Panc1 (cell line): ENCODE results near the gene CANT1. TPM values are rescaled to one million over a fixed set of nuclear protein-coding genes. Genes with fewer than 3 reads are reported as not detected.

ENCODE experiments used
- ATAC-seq: fragments of 200-7000 bp; cut with Tn5 transposase; 2 replicates; pipeline ENCODE4 v1.9.1; 2020; ENCODE audit warnings: mild to moderate bottlenecking, moderate library complexity
- BruUV-seq: library from RNA; stranded (reverse); fragments of 400-500 nt; replicated peaks from 2 replicates; lab custom pipeline; 2021; lab: Mats Ljungman, UMichigan
- CTCF ChIA-PET: fragments of 300-600 bp; sonication (Branson Sonifier 250); formaldehyde crosslinking; loops from one replicate; lab custom pipeline; 2022; ENCODE audit warnings: antibody characterized with exemption; lab: Charles Lee
- POLR2A ChIA-PET: fragments of 300-600 bp; sonication (Branson Sonifier 250); formaldehyde crosslinking; loops from one replicate; lab custom pipeline; 2022; ENCODE audit warnings: antibody characterized with exemption; lab: Charles Lee
- DNase-seq: peaks from one replicate; pipeline ENCODE4 v3.0.0-alpha.2; 2010; ENCODE audit warnings: low read depth, low spot score
- H3K27ac ChIP-seq: 2 replicates; pipeline ENCODE4 v1.5.1; 2011; ENCODE audit warnings: mild to moderate bottlenecking, low read length, inconsistent platforms
- H3K27me3 ChIP-seq: fragments of 200-500 bp; sonication (Bioruptor generic); 2 replicates; pipeline ENCODE4 v1.6.0; 2014; ENCODE audit warnings: low read length, inconsistent platforms; ENCODE audit not compliant: control insufficient read depth, insufficient read depth
- H3K36me3 ChIP-seq: fragments of 200-500 bp; sonication (Bioruptor generic); 2 replicates; pipeline ENCODE4 v1.5.1; 2014; ENCODE audit warnings: inconsistent platforms, mild to moderate bottlenecking, low read length, moderate library complexity; ENCODE audit not compliant: control insufficient read depth, insufficient read depth
- H3K4me1 ChIP-seq: 2 replicates; pipeline ENCODE4 v1.5.1; 2011; ENCODE audit warnings: inconsistent platforms, mild to moderate bottlenecking, low read length, moderate library complexity; ENCODE audit not compliant: control insufficient read depth, insufficient read depth
- H3K4me3 ChIP-seq, 2 experiments: 2 replicates each; pipeline ENCODE4 v1.5.1; 2011 to 2012; ENCODE audit warnings: low read depth in 2 of 2, low read length in 2 of 2, mild to moderate bottlenecking in 2 of 2, inconsistent platforms in 1 of 2, moderate library complexity in 1 of 2
- H3K9me3 ChIP-seq: fragments of 200-500 bp; sonication (Bioruptor generic); 2 replicates; pipeline ENCODE4 v1.5.1; 2014; ENCODE audit warnings: low read depth, mild to moderate bottlenecking, inconsistent platforms, low read length, moderate library complexity; ENCODE audit not compliant: control insufficient read depth, insufficient read depth
- POLR2AphosphoS5 ChIP-seq: IDR thresholded peaks from 2 replicates; pipeline ENCODE4 v1.6.1; 2012; ENCODE audit warnings: mild to moderate bottlenecking, low read depth, low read length, moderate library complexity
- SIN3A ChIP-seq: IDR thresholded peaks from 2 replicates; pipeline ENCODE4 v1.6.1; 2012; ENCODE audit warnings: low read depth, mild to moderate bottlenecking, low read length, moderate library complexity, borderline replicate concordance; ENCODE audit not compliant: insufficient read depth
- TCF7L2 ChIP-seq: IDR thresholded peaks from 2 replicates; pipeline ENCODE4 v1.6.1; 2011; ENCODE audit warnings: mild to moderate bottlenecking, low read depth, low read length, inconsistent platforms
- in situ Hi-C: cut with HindIII; loops from 2 replicates; pipeline ENCODE4 v1.10.0; 2016; ENCODE audit warnings: low sequenced_read_pairs, low pct_unique_long_range_greater_than_20kb
- intact Hi-C: fragments of 100-400 bp; cut with micrococcal nuclease; formaldehyde crosslinking; loops from one replicate; pipeline ENCODE4 v1.10.0; 2022; ENCODE audit not compliant: unreplicated experiment
- total RNA-seq: library from RNA; stranded (reverse); gene quantifications from one replicate; pipeline ENCODE4 v1.2.1, GENCODE V29; 2021; ENCODE audit not compliant: unreplicated experiment
- TF ChIP-seq, protein P1 (sequence below): fragments of 450-650 bp; IDR thresholded peaks from 2 replicates; pipeline ENCODE4 v1.5.1; 2017; ENCODE audit warnings: mild to moderate bottlenecking
- TF ChIP-seq, protein P2 (sequence below), 2 experiments: IDR thresholded peaks; 2 replicates each; pipeline ENCODE4 v1.6.1; 2011 to 2012; ENCODE audit warnings: low read depth in 2 of 2, control low read depth in 1 of 2, low read length in 1 of 2, mild to moderate bottlenecking in 1 of 2, moderate library complexity in 1 of 2; ENCODE audit not compliant: insufficient read depth in 1 of 2

CANT1 gene
- total RNA-seq, 1 experiment from 2014 or later = 160 TPM

DNA sequence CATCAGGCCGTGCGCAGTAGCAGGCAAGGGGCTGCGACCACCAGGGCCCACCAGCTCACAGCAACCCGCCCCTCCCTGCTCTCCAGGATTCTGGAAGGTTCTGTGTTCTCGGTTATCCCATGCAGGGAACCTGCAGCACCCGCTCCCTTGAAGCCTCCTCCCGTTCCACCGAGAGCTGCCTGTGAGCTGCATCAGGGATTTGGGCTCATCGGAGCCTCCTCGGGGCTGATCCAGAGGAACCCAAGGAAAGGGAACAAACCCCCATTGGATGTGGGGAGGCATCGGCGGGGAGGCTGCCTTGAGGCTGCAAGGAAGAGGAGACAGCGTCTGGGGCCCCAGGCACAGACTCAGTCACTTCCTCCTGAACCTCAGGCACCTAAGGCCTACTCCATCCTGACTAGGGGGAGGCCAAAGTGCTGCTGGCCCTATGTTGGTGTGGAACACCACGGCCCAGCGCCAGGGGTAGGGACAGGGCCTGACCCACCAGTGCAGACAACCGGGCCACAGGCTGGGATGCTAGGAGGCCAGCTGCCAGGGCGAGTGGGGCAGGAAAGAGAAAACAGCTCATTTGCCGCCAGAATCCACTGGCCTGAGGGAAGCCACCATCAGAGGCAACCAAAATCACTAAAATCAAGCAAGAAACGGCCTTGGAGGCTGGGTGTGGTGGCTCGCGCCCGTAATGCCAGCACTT lies 15.4 kb downstream of the CANT1 start:
- ATAC-seq = peak; percentile 22; the same call in 1 of the 2 replicates
- CTCF ChIA-PET = interaction anchor here (0.5 to 0.9 kb wide), 4 partner anchors 14 to 200 kb away, joined by 3 to 14 read pairs (median 4); no protein-coding TSS in a partner anchor
- DNase-seq = no peak
- no peak overlapping the region for H3K4me3 ChIP-seq
- BruUV-seq = no TSS peak
- no peak overlapping the region for H3K27ac ChIP-seq
- TF ChIP-seq, protein P1, sequence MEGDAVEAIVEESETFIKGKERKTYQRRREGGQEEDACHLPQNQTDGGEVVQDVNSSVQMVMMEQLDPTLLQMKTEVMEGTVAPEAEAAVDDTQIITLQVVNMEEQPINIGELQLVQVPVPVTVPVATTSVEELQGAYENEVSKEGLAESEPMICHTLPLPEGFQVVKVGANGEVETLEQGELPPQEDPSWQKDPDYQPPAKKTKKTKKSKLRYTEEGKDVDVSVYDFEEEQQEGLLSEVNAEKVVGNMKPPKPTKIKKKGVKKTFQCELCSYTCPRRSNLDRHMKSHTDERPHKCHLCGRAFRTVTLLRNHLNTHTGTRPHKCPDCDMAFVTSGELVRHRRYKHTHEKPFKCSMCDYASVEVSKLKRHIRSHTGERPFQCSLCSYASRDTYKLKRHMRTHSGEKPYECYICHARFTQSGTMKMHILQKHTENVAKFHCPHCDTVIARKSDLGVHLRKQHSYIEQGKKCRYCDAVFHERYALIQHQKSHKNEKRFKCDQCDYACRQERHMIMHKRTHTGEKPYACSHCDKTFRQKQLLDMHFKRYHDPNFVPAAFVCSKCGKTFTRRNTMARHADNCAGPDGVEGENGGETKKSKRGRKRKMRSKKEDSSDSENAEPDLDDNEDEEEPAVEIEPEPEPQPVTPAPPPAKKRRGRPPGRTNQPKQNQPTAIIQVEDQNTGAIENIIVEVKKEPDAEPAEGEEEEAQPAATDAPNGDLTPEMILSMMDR = no peak
- TF ChIP-seq SIN3A = no peak
- no peak for TF ChIP-seq POLR2AphosphoS5
- TF ChIP-seq, protein P2, sequence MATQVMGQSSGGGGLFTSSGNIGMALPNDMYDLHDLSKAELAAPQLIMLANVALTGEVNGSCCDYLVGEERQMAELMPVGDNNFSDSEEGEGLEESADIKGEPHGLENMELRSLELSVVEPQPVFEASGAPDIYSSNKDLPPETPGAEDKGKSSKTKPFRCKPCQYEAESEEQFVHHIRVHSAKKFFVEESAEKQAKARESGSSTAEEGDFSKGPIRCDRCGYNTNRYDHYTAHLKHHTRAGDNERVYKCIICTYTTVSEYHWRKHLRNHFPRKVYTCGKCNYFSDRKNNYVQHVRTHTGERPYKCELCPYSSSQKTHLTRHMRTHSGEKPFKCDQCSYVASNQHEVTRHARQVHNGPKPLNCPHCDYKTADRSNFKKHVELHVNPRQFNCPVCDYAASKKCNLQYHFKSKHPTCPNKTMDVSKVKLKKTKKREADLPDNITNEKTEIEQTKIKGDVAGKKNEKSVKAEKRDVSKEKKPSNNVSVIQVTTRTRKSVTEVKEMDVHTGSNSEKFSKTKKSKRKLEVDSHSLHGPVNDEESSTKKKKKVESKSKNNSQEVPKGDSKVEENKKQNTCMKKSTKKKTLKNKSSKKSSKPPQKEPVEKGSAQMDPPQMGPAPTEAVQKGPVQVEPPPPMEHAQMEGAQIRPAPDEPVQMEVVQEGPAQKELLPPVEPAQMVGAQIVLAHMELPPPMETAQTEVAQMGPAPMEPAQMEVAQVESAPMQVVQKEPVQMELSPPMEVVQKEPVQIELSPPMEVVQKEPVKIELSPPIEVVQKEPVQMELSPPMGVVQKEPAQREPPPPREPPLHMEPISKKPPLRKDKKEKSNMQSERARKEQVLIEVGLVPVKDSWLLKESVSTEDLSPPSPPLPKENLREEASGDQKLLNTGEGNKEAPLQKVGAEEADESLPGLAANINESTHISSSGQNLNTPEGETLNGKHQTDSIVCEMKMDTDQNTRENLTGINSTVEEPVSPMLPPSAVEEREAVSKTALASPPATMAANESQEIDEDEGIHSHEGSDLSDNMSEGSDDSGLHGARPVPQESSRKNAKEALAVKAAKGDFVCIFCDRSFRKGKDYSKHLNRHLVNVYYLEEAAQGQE (IDR thresholded peaks at IDR 0.05; ENCODE audit: insufficient read depth in 1 of 2, low read depth in 2 of 2, low read length in 1 of 2) = no peak
- TF ChIP-seq TCF7L2 = no peak
- H3K36me3 ChIP-seq = peaks cover 12% of the 10 kb centered on the region
- intact Hi-C loops = no loop called here
- POLR2A ChIA-PET = no interaction called here
- in situ Hi-C loops = no loop called here
- H3K27me3 ChIP-seq = no peaks in the 10 kb centered on the region
- no peaks in the 10 kb centered on the region for H3K4me1 ChIP-seq
- no peaks in the 10 kb centered on the region for H3K9me3 ChIP-seq

DNA sequence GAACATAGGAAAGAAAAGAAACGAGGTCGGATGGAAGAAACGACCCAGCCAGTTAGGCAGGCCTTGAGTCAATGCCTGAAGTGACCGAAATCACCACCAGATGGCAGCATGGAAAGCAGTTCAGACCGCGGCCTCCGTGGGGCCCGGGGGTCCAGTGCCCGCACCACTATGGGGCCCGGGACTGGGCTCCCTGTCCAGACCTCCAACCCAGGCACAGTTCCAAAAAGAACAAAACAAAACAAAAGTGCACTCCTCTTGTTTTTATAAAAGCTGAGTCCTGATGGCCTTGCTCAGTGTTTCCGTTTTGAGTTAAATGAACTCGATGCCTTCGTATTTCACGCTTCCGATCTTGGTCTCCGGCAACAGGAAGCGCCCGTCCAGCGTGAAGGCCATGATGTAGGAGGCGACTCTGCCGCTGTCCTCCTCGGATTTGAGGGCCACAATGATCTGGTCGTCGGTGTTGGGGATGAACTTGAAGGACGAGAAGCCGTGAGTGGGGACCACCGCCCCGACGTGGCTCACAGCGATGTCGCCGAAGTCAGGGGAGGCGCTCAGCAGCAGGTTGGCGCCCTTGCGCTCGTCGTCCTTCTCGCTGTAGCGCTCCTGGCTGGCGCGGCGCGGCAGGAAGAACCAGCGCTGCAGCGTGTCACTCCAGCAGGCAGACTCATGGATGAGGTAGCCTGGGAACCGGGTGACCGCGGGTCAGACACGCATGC lies 16.2 kb downstream of the CANT1 start:
- Histone ChIP-seq H3K4me1 (no peaks in the 10 kb centered on the region), H3K27me3 (no peaks in the 10 kb centered on the region), H3K27ac (no peak overlapping the region), H3K9me3 (no peaks in the 10 kb centered on the region), H3K4me3 (no peak overlapping the region), H3K36me3 (peaks cover 12% of the 10 kb centered on the region)
- TF ChIP-seq, protein P1 = peak; percentile 94
- TF ChIP-seq POLR2AphosphoS5 = no peak
- CTCF ChIA-PET = interaction anchor here (0.6 kb wide), 2 partner anchors 188 to 498 kb away, joined by 4 to 6 read pairs; no protein-coding TSS in a partner anchor
- BruUV-seq = no TSS peak
- DNase-seq (no peak), ATAC-seq (peak; percentile 76)
- POLR2A ChIA-PET = no interaction called here
- in situ Hi-C loops = no loop called here
- intact Hi-C loops = no loop called here
